Stimulated activated CD4-positive, alpha-beta T cell treated with anti-CD3 and anti-CD28 coated beads, Interleukin-4, amount 100 ng/mL, for 48 hours (primary cell): ENCODE results near the gene PGBD5.

ENCODE experiments used
- DNase-seq, 2 donors: peaks; one replicate each; pipeline ENCODE4 v3.0.0-alpha.2; 2020; ENCODE audit warnings: low read depth in 2 of 2

The PGBD5 gene

GRCh38 chr1:230377324-230377723, 48.8 kb downstream of the PGBD5 start:
- no peak for DNase-seq

DNA sequence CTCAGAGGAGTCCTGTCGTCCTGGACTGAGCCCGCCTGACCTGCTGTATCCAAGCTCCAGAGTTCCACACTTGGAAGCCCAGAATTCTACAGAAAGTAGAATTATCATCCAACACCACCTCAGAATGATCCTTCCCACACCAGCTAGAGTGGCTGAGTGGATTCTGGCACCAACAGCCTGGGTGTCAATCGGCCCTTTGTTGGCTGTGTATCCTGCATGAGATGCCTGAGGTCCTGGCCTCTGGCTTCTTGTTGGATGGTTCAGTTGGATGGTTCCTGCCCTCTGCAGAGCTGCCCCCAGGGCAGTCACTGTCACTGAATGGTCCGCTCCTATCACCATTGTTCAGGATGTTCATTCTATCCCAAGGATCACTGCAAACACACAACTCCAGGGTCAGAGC, 49.8 kb downstream of the PGBD5 start:
- DNase-seq: no peak

DNA sequence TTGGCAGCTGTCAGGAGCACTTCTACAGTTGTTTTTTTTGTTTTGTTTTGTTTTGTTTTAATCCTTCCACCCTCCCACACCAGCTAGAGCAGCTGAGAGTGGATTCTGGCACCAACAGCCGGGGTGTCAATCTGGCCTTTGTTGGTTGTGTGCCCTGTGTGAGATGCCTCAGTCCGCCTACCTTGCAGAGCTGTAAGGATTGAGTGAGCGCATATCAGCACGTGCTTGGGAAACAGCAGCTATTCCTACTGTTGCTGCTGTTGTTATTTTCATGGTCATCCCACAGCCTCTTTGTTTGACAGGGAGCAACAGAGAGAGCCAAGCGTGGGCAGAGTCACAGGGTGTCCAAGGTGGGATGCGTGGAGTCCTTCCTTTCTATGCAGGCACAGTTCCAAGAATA, 50.4 kb downstream of the PGBD5 start:
- DNase-seq: no peak

DNA sequence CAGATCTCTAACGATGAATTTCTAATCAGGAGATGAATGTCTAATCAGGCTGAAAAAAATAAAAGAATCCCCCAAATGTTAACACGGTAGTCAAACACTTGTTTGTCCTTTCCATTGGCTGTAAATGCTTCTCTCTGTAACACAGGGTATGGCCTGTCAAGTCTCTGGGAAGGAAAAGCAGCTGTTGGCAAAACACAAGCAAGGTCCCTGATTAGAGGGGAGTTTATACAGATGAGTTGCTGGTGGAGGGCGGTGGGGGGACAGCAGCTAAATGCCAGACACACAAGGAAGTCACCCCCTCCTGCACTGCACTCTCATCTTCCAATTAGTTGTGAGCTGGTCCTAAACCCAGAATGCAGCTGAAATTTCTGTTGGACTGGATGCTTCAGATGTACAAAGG, 51.0 kb downstream of the PGBD5 start:
- DNase-seq: no peak

DNA sequence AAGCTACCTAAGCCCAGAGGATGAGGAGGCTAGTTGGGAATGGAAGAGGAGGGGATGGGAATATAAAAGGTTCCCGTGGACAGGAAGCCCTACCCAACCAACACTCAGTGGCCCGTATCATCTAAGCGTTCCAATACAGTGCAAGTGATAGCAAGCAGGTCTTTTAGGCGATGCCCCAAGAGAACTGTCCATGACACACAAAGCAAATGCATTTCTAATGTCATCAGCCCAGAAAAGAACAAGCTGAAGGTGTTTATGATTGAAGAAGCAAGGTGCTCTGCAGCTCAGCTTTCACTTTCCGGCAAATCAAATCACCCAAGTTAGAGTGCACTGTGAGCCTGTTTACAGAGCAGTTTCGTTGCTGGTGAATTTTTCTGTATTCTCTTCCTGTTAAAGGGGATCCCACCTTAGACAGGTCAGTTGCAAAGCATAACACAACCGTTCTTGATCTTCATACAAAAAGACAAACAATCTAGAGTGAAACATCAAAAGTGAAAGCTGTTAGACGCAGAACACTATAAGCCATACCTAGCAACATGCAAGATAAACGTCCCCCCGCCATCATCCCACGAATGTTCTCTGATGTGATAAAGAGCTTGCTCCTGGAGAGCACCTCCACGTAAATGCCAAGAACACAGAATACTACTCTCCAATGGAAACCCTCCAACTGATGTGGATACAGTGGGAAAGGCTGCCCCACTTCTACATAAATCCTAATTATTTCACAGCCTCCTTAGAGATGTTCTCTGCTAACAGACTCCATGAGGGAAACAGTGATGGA, 54.0 kb downstream of the PGBD5 start:
- DNase-seq: no peak

DNA sequence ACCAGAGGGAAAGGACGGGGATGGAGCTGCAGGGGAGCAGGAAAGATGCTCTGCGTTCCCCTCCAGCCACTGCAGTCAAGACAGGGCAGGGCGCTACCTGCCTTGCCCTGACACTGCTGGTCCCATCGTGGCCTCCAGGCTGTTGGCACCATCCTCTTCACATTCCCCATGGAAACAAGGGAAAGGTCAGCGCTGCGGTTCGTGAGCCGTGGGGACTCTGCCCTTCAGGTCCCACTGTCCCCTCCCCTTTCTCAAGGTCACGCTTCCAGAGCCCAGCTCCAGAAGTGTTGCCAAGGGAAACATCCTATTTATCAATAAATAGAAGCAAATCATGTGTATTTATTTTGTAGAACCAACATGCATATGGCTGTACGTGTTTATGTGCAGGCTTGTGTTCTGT, 56.0 kb downstream of the PGBD5 start:
- no peak for DNase-seq

GRCh38 chr1:230368871-230369270, 57.3 kb downstream of the PGBD5 start:
- no peak for DNase-seq

- DNase-seq: no peak
These were observed 57.8 kb downstream of the PGBD5 start for GRCh38 chr1:230368363-230368762.

DNA sequence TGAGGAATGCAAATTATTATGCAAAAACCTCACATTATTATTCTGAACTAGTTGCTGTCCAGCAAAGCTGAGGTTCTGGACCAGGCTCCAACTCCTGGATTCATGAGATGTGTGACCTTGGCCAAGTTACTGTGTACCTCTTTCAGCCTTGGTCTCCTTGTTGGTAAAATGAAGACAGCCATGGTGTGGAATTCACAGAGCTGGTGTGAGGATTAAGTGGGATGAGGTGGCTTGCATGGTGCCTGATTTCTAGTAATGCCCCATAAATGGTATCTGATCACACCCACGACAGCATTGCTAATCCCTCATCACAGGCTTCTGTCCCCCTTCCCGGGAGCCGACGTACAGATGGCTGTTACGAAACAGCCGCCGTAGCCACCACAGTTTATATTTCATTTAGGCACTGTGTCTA, 59.6 kb downstream of the PGBD5 start:
- no peak for DNase-seq

DNA sequence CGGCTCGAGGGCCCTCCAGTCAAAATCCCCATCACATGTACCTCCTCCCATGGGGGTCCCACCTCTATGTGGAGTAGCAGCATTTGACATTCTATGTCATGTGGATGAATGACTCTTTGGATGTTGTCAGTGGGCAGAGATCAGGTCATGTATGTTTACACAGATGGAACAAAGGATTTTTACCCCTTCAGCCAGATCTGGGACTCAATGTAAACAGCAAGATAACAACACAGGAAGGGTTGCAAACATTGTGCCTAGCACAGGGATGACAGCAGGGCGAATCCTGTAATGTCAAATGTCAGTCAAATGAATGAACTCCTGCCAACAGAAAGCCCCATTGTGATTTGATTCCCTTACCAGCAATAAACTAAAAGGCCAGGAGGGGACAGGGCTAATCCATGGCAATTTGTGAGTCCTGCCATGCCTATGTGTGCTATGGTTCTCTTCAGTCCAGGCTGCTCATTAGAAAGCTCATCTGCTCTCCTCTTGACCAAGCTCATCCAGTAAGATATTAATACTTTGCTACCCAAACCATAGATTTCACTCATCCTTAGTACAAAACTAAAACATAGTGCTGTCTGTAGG, 60.3 kb downstream of the PGBD5 start:
- no peak for DNase-seq

- DNase-seq: no peak
These were observed 63.2 kb downstream of the PGBD5 start for GRCh38 chr1:230362949-230363348.

GRCh38 chr1:230361941-230362340, 64.2 kb downstream of the PGBD5 start:
- DNase-seq: no peak

GRCh38 chr1:230359992-230360668, 66.0 kb downstream of the PGBD5 start:
- no peak for DNase-seq

DNA sequence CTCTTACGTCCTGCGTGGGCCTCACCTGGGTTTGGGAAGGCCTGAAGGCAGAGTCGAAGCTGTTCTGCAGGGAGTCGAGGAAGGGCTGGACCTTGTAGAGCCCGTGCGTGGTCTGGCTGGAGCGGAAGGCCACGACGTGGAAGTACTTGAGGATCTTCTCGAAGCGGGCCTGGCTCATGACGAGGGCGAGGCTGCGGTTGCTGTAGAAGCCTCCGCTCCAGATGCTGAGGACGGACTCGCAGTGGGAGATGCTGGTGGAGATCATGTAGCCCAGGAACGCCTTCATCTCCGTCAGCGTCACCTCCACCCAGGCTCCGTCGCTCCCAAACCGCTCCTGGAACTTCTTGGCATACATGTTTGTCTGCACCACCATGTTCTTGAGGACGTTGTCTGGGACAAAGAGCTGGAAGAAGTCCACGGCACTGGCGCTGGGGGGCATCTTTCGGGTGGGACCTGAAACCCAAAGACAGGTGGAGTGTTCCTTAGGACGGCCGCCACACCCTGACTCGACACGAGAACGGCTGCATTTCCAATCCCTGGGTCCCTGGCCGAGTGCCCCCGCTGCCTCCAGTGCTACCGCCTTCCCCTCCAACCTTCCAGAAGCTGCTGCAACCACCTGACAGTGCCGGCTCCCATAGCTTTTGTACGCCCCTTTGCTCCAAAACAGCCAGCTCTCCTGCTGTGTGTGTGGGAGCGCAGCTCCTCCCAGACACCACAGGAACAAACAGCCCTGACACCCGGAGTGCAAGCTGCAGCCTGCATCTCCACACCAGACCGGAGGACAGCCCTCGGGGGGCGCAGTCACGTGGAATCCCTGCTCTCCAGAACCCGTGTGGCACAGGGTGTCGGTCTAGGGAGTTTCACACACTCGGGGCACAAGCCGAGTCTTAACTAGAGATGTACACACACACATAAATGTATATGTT, 69.0 kb downstream of the PGBD5 start:
- no peak for DNase-seq

DNA sequence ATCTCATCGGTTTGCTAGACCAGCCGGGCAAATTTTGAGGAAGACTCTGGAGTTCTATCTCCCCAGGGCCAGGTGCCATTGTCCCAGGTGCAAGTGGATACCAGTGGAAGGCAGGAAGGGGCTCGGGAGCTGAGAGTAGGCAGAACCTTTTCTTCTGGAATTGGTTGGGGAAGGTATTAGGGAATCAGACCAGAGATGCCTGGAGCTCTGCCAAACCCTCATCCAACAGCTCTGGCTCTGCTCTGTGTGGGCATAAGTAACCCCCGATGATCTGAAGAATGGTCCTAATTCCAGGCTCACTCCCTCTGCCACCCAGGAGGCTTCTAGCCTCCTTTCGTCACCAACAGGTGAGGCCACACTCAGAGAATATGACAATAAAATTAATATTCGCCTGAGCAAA, 69.9 kb downstream of the PGBD5 start:
- DNase-seq: no peak

GRCh38 chr1:230355594-230355993, 70.5 kb downstream of the PGBD5 start:
- no peak for DNase-seq

DNA sequence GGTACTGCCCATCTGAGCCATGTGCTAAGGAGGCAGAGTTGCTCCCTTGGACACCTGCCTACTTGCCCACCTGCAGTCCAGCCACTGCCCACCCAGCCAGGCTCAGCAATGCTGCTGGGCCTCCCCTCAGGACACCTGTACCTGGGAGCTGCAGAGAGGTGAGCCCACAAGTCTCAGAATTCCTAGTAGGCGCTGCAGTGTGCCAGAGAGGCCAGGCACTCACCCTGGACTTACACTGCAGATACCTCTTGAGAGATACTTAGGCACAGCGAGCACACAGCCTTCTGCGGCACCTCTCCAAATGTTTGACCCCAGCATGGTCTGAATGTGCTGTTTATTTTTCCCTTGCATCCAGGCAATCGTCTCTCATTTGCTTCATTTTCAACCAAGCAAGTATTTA, 71.0 kb downstream of the PGBD5 start:
- no peak for DNase-seq

GRCh38 chr1:230354005-230354404, 72.1 kb downstream of the PGBD5 start:
- no peak for DNase-seq

DNA sequence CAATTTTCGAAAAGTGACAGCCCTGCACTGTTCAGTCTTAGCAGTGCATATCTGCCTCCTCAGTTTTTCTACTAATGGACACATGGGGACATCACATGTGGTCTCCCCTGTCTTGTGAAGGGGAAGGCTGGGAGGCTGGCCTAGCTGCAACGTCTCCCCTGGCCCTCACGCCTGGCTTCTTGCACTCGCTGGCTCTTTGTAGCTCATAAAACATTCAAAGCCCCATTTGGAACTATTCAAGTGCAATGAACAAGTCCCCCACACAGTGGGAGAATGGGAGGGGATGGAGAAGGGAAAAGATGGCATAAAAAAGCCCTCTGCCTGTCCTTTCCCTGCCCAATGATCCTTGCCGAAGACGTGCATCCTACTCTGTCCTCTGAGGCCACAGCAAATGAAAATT, 73.6 kb downstream of the PGBD5 start:
- DNase-seq: no peak

- DNase-seq: no peak
These were observed 74.1 kb downstream of the PGBD5 start for GRCh38 chr1:230351983-230352382.

DNA sequence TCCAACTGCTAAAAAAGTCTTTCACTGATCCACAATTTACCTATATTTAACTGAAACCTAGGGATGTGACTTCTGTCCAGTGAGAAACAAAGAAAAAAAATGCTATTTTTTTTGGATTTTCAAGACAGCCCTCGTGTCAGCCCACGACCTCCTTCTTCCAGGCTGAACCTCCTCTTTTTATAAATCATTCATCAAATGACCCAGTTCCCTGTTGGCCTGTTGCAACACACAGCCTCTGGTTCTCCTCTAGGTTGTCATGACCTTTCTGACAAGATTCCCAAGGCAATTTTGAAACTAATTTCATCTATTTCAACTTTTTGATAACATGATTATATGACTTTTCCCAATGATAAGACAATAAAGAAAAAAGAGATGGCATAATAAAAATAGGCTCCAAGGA, 74.6 kb downstream of the PGBD5 start:
- no peak for DNase-seq
